DOHH2 (cell line): ENCODE data around the gene RASGRF1.

Source experiments
- CTCF ChIP-seq: fragments of 200-600 bp; sonication (generic); IDR thresholded peaks from one replicate; pipeline ENCODE4 v1.5.1; 2014; ENCODE audit warnings: antibody characterized with exemption, mild to moderate bottlenecking, low read depth, low read length; ENCODE audit not compliant: poor library complexity, severe bottlenecking
- EZH2phosphoT487 ChIP-seq: fragments of 200-600 bp; sonication (generic); IDR thresholded peaks from 2 replicates; pipeline ENCODE4 v1.6.1; 2017; ENCODE audit warnings: borderline replicate concordance, mild to moderate bottlenecking, antibody characterized with exemption, low read length, moderate library complexity, mixed read lengths

- TF ChIP-seq CTCF (no peak), EZH2phosphoT487 (no peak)
These were observed 158.2 kb downstream of the RASGRF1 start for GRCh38 chr15:78932258-78932808.
